ENCODE results near the gene VASN.

Gene VASN

GRCh38 chr16:4386451-4386805 lies 14.8 kb downstream of the VASN start:
- TF ChIP-seq, protein P1, sequence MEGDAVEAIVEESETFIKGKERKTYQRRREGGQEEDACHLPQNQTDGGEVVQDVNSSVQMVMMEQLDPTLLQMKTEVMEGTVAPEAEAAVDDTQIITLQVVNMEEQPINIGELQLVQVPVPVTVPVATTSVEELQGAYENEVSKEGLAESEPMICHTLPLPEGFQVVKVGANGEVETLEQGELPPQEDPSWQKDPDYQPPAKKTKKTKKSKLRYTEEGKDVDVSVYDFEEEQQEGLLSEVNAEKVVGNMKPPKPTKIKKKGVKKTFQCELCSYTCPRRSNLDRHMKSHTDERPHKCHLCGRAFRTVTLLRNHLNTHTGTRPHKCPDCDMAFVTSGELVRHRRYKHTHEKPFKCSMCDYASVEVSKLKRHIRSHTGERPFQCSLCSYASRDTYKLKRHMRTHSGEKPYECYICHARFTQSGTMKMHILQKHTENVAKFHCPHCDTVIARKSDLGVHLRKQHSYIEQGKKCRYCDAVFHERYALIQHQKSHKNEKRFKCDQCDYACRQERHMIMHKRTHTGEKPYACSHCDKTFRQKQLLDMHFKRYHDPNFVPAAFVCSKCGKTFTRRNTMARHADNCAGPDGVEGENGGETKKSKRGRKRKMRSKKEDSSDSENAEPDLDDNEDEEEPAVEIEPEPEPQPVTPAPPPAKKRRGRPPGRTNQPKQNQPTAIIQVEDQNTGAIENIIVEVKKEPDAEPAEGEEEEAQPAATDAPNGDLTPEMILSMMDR (IDR thresholded peaks at IDR 0.05; ENCODE audit: insufficient read depth, low read length, poor library complexity, severe bottlenecking), result no peak
- DNase-seq (ENCODE audit: extremely low read depth, insufficient read length), result no peak
- Histone ChIP-seq H3K27me3 (replicated peaks; ENCODE audit: control insufficient read depth, insufficient read depth, low read length) (no peaks in the 10 kb centered on the region), H3K36me3 (ENCODE audit: control insufficient read depth, insufficient read depth, low read length) (peaks cover 43% of the 10 kb centered on the region), H3K4me3 (replicated peaks; ENCODE audit: low read depth, low read length) (no peak overlapping the region)

GRCh38 chr16:4386951-4387565 lies 15.4 kb downstream of the VASN start:
- Histone ChIP-seq H3K36me3 (ENCODE audit: control insufficient read depth, insufficient read depth, low read length) (peaks cover 42% of the 10 kb centered on the region), H3K27me3 (replicated peaks; ENCODE audit: control insufficient read depth, insufficient read depth, low read length) (no peaks in the 10 kb centered on the region), H3K4me3 (replicated peaks; ENCODE audit: low read depth, low read length) (no peak overlapping the region)
- no peak for DNase-seq (ENCODE audit: extremely low read depth, insufficient read length)
- TF ChIP-seq, protein P1 (IDR thresholded peaks at IDR 0.05; ENCODE audit: insufficient read depth, low read length, poor library complexity, severe bottlenecking), result no peak

DNA sequence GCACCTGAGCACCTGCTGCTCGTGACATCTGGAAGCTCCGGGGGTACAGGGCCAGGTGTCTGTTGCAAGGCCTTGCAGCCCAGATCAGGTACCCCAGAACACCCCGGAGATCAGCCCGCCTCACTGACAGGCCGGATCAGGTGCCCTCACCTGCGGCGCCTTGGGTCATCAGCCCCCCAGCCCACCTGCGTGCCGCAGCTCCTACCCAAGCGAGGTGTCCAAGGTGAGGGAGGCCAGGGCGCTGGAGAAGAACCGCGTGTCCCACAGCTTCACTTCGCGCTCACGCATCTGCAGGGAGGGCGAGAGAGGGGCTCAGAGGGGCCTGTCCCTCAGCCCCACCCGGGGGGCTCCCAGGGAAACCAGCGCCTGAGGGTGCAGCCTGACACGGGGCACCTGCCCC lies 16.1 kb downstream of the VASN start:
- TF ChIP-seq, protein P1 (IDR thresholded peaks at IDR 0.05; ENCODE audit: insufficient read depth, low read length, poor library complexity, severe bottlenecking), result no peak

DNA sequence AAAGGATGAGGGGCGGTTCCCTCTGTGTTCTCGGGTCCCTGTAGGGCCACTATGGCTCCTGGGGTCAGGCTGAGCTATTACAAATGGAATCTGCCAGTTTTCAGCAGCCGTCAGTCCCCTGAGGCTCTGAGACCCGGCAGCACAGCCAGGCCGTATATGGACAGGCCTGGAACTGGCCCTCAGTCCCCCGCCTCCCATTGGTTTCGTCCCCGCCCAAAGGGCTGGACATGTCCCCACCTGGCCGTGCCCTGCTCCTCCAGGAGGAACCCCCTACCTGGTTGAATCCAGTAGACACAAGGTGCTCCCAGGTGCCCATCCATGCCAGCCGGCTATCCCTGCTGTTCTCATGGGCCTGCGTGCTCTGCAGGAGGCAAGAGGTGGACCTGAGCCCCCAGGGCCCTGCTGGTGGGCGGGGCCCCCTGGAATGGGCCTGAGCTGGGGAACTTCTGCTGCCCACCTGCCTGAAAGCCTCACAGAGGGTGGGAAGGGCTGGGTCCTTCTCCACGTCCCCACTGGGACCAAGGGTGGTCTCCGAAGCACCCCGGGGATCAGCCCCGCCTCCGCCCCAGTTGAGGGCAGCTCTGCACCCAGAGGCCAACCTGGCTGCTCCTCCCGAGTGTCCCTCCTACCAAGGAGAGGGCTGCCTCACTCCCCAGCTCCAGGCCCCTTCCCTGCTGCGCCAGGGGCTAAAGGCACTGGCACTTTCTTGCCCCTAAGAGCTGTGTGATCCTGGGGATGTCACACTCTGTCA lies 16.8 kb downstream of the VASN start:
- Histone ChIP-seq H3K4me3 (replicated peaks; ENCODE audit: low read depth, low read length) (no peak overlapping the region), H3K27me3 (replicated peaks; ENCODE audit: control insufficient read depth, insufficient read depth, low read length) (no peaks in the 10 kb centered on the region), H3K36me3 (ENCODE audit: control insufficient read depth, insufficient read depth, low read length) (peaks cover 43% of the 10 kb centered on the region)
- TF ChIP-seq, protein P1 (IDR thresholded peaks at IDR 0.05; ENCODE audit: insufficient read depth, low read length, poor library complexity, severe bottlenecking), result no peak
- no peak for DNase-seq (ENCODE audit: extremely low read depth, insufficient read length)

More for the DNA sequence above, 16.1 kb downstream of the VASN start:
- Histone ChIP-seq H3K4me3 (replicated peaks; ENCODE audit: low read depth, low read length) (no peak overlapping the region), H3K36me3 (ENCODE audit: control insufficient read depth, insufficient read depth, low read length) (peaks cover 41% of the 10 kb centered on the region), H3K27me3 (replicated peaks; ENCODE audit: control insufficient read depth, insufficient read depth, low read length) (no peaks in the 10 kb centered on the region)
- DNase-seq (ENCODE audit: extremely low read depth, insufficient read length), result no peak

DNA sequence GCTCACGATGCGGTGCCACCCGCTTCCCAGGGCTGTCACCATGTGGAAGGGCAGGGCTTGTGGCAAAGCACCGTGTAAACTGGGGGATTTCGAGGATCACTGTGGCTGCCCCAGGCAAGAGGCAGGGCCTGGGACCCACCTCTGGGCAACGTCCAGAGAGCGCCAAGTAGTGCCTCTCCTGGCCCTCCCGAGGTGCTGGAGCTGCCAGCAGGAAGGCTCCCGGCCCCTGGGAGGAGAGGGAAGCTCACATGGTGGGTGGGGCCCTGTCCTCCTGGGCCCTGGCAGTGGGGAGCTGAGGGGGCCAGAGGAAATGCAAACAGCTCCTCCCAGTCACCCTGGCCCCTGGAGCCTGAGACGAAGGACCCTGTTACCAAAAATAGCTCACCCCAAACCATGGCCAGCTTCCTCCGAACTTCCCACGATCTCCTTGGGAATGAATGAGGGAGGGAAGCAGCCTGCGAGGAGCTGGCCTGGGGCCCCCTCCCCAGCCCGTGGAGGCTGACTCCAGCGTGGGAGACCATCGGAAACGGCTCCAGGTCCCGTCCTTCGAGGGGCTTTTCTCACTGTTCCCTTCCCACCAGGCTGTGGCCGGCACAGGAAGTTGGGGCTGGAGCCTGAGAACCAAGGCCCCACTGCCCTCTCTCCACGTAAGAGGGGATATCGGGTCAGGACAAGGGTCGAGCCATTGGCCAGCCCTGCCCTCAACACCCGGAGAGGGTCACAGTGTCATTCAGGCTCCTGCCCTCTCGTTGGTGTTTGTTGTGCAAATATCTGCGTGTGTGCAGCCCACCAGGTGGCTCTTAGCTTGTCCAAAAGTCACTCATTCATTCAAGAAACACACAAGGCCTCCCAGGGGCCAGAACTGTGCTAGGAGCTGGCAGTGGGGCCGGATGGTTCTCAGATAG lies 17.7 kb downstream of the VASN start:
- TF ChIP-seq, protein P1 (IDR thresholded peaks at IDR 0.05; ENCODE audit: insufficient read depth, low read length, poor library complexity, severe bottlenecking), result no peak
- peaks cover 37% of the 10 kb centered on the region for H3K36me3 ChIP-seq (ENCODE audit: control insufficient read depth, insufficient read depth, low read length)
- no peaks in the 10 kb centered on the region for H3K27me3 ChIP-seq (replicated peaks; ENCODE audit: control insufficient read depth, insufficient read depth, low read length)
- H3K4me3 ChIP-seq (replicated peaks; ENCODE audit: low read depth, low read length), result no peak overlapping the region
- no peak for DNase-seq (ENCODE audit: extremely low read depth, insufficient read length)

Measured in GM06990 (cell line).